NT2/D1 (cell line): ENCODE measurements around the gene SH3PXD2A.

Experiments used
- SUZ12 ChIP-seq: IDR thresholded peaks from 2 replicates; pipeline ENCODE4 v1.6.1; 2011; ENCODE audit not compliant: insufficient read length, insufficient read depth; ENCODE audit errors: extremely low read depth
- YY1 ChIP-seq: IDR thresholded peaks from 2 replicates; pipeline ENCODE4 v1.6.1; 2011; ENCODE audit not compliant: insufficient read length, insufficient read depth
- ZNF274 ChIP-seq: IDR thresholded peaks from 2 replicates; pipeline ENCODE4 v1.6.1; 2011; ENCODE audit warnings: mild to moderate bottlenecking, low read depth, low read length

DNA sequence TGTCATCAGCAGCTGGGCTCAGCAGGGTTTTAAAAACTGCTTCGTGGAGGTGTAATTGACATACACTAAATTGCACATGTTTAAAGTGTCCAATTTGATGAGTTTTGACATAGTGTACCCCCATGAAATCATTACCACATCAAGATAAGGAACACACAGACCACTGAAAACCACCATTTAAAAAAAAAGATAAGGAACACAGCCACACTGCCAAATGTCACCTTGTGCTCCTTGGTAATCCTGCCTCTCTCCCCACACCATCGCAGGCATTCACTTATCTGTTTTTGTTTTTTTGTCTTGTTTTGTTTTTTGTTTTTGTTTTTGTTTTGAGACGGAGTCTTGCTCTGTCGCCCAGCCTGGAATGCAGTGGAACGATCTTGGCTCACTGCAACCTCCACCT is 286.9 kb downstream of the SH3PXD2A start:
- TF ChIP-seq ZNF274 (no peak), YY1 (no peak), SUZ12 (no peak)
